K562 (cell line): Measurements from ENCODE around the gene SLC7A10. TPM values are rescaled to one million over a fixed set of nuclear protein-coding genes. Genes with fewer than 3 reads are reported as not detected.

Source experiments
- ATAC-seq: fragments of 200-7000 bp; cut with Tn5 transposase; 3 replicates; pipeline ENCODE4 v1.9.1; 2020; ENCODE audit warnings: moderate library complexity
- BruUV-seq: library from RNA; stranded (reverse); fragments of 400-500 nt; replicated peaks from 2 replicates; lab custom pipeline; 2021; lab: Mats Ljungman, UMichigan
- CTCF ChIA-PET: fragments of 300-600 bp; formaldehyde crosslinking; extraction: SDS; loops from one replicate; lab custom pipeline; 2021; ENCODE audit warnings: low intra/inter-chr PET ratio; lab: Yijun Ruan, JAX
- POLR2A ChIA-PET: fragments of 300-600, 350-650 bp; sonication (Branson Sonifier 250); formaldehyde crosslinking; extraction: SDS; loops from one replicate; lab custom pipeline; 2021; ENCODE audit warnings: antibody characterized with exemption, inconsistent platforms; lab: Yijun Ruan, JAX
- DNase-seq, 4 experiments: peaks; one replicate each; pipeline versions ENCODE4 v3.0.0 to v3.0.0-alpha.2; 2011 to 2018; ENCODE audit warnings: low spot score in 3 of 4, mixed read lengths in 3 of 4; ENCODE audit errors: extremely low read depth in 1 of 4
- FAIRE-seq: peaks from 2 replicates; lab custom pipeline; 2011; peaks lifted over from hg19 to GRCh38; lab: Jason Lieb, UNC
- H2AFZ ChIP-seq: 2 replicates; pipeline ENCODE4 v1.6.0; 2011; ENCODE audit warnings: low read depth, low read length, control low read depth, inconsistent platforms
- H3K27ac ChIP-seq: fragments of 200-600 bp; 3 replicates; pipeline ENCODE4 v1.8.0; 2011; ENCODE audit warnings: low read depth, mild to moderate bottlenecking, control low read depth, inconsistent platforms, low read length, moderate library complexity, mixed read lengths; ENCODE audit errors: extremely low read depth
- H3K27me3 ChIP-seq, 2 experiments: fragments of 300-600 bp in 1 of 2; 2 replicates in 1 of 2; 3 replicates in 1 of 2; pipeline versions ENCODE4 v1.6.0 to v1.8.0; 2011; ENCODE audit warnings: inconsistent platforms in 2 of 2, low read length in 2 of 2, mild to moderate bottlenecking in 1 of 2, mixed read lengths in 1 of 2, moderate library complexity in 1 of 2; ENCODE audit not compliant: control insufficient read depth in 2 of 2, insufficient read depth in 2 of 2
- H3K36me3 ChIP-seq: fragments of 300-600 bp; 3 replicates; pipeline ENCODE4 v1.8.0; 2011; ENCODE audit warnings: mild to moderate bottlenecking, low read length, inconsistent platforms; ENCODE audit not compliant: control insufficient read depth, insufficient read depth
- H3K4me1 ChIP-seq, 2 experiments: fragments of 200-600 bp in 1 of 2; replicated peaks in 1 of 2; 2 replicates in 1 of 2; 3 replicates in 1 of 2; pipeline versions ENCODE4 v1.5.1 to v1.8.0; 2011; ENCODE audit warnings: inconsistent platforms in 2 of 2, low read length in 2 of 2, mild to moderate bottlenecking in 1 of 2, mixed read lengths in 1 of 2, moderate library complexity in 1 of 2; ENCODE audit not compliant: control insufficient read depth in 2 of 2, insufficient read depth in 2 of 2
- H3K4me2 ChIP-seq: 2 replicates; pipeline ENCODE4 v1.6.1; 2011; ENCODE audit warnings: low read length, control low read depth, inconsistent platforms, mixed read lengths; ENCODE audit not compliant: insufficient read depth
- H3K4me3 ChIP-seq: fragments of 200-600 bp; sonication (generic), shearing (Covaris generic); 2 replicates; pipeline ENCODE4 v1.5.1; 2016; ENCODE audit warnings: control low read depth, inconsistent platforms
- H3K79me2 ChIP-seq: fragments of 200-600 bp; 3 replicates; pipeline ENCODE4 v1.8.0; 2011; ENCODE audit warnings: low read length, inconsistent platforms; ENCODE audit not compliant: control insufficient read depth, insufficient read depth
- H3K9ac ChIP-seq, 2 experiments: 2 replicates each; pipeline versions ENCODE4 v1.6.0 to v1.6.1; 2011; ENCODE audit warnings: low read depth in 2 of 2, low read length in 2 of 2, control low read depth in 1 of 2, inconsistent platforms in 1 of 2, mild to moderate bottlenecking in 1 of 2, mixed read lengths in 1 of 2; ENCODE audit not compliant: insufficient read depth in 1 of 2
- H3K9me1 ChIP-seq: one replicate; pipeline ENCODE4 v1.6.0; 2011; ENCODE audit warnings: inconsistent platforms, mild to moderate bottlenecking, low read length, moderate library complexity; ENCODE audit not compliant: control insufficient read depth, insufficient read depth
- H3K9me3 ChIP-seq: replicated peaks from 2 replicates; pipeline ENCODE4 v1.5.1; 2011; ENCODE audit warnings: low read depth, low read length, inconsistent platforms; ENCODE audit not compliant: control insufficient read depth, insufficient read depth
- H4K20me1 ChIP-seq: replicated peaks from 2 replicates; pipeline ENCODE4 v1.6.1; 2011; ENCODE audit warnings: low read length, inconsistent platforms, mixed read lengths; ENCODE audit not compliant: control insufficient read depth, insufficient read depth
- ESRRA ChIP-seq: fragments of 450-650 bp; IDR thresholded peaks from 2 replicates; pipeline ENCODE4 v1.6.1; 2014; ENCODE audit warnings: low read depth, mild to moderate bottlenecking, moderate library complexity, borderline replicate concordance
- HES1 ChIP-seq: fragments of 450-650 bp; IDR thresholded peaks from 2 replicates; pipeline ENCODE4 v1.6.1; 2016; ENCODE audit warnings: low read depth, mild to moderate bottlenecking, moderate library complexity
- SIRT6 ChIP-seq: IDR thresholded peaks from one replicate; pipeline ENCODE4 v1.6.1; 2012; ENCODE audit warnings: low read depth, mild to moderate bottlenecking, control low read depth, inconsistent platforms, low read length, moderate library complexity
- SP2 ChIP-seq: IDR thresholded peaks from 2 replicates; pipeline ENCODE4 v1.6.1; 2011; ENCODE audit warnings: mild to moderate bottlenecking, low read depth, low read length, moderate library complexity; ENCODE audit not compliant: poor library complexity, severe bottlenecking; ENCODE audit errors: extremely low read depth
- TAF9B ChIP-seq: fragments of 450-650 bp; IDR thresholded peaks from 2 replicates; pipeline ENCODE4 v1.6.1; 2018; ENCODE audit warnings: mild to moderate bottlenecking; ENCODE audit not compliant: partially characterized antibody
- VEZF1 ChIP-seq: fragments of 200-800 bp; sonication (Bioruptor generic); IDR thresholded peaks from 2 replicates; pipeline ENCODE4 v1.6.1; 2017; ENCODE audit warnings: missing genetic modification characterization, missing compliant biosample characterization
- ZNF165 ChIP-seq: fragments of 250-450 bp; sonication (Bioruptor Pico); IDR thresholded peaks from 2 replicates; pipeline ENCODE4 v1.4.0; 2020; ENCODE audit warnings: borderline replicate concordance
- ZNF830 ChIP-seq: fragments of 250-450 bp; sonication (Bioruptor Pico); IDR thresholded peaks from 2 replicates; pipeline ENCODE4 v1.5.0; 2021; ENCODE audit warnings: mild to moderate bottlenecking
- WGBS: fragments of 100-300 bp; shearing (Covaris generic); methylation state at CpG from one replicate; pipeline ENCODE4 v1.1.6; 2016; ENCODE audit warnings: low coverage, mixed read lengths; ENCODE audit not compliant: insufficient coverage; ENCODE audit errors: missing lambda C conversion rate; 5-methylcytosine and 5-hydroxymethylcytosine counted together
- in situ Hi-C: fragments of 300-500 bp; cut with MboI; formaldehyde crosslinking; loops from 4 replicates; pipeline ENCODE4 v1.15.0; 2018; ENCODE audit warnings: inconsistent platforms, mixed read lengths
- intact Hi-C: fragments of 100-400 bp; cut with micrococcal nuclease; formaldehyde crosslinking; loops from 2 replicates; pipeline ENCODE4 v1.14.2; 2022
- polyA plus RNA-seq, 8 experiments: library from polyadenylated mRNA; depleted of rRNA in 4 of 8; stranded (reverse) in 5 of 8; unstranded in 3 of 8; fragments of >200 nt; fragmentation: Nextera tagmentation in 2 of 8; fragmentation: Illumina TruSeq in 1 of 8; extraction: Ambion mirVana in 2 of 8; extraction: Trizol in 1 of 8; gene quantifications; 2 replicates each; pipeline versions ENCODE4 v1.2.1 to v1.2.3, GENCODE V29; 2011 to 2014; ENCODE audit warnings: inconsistent platforms in 1 of 8, missing spikeins in 1 of 8
- total RNA-seq, 7 experiments: library from RNA; depleted of rRNA in 6 of 7; stranded (reverse); fragments of >200 nt in 6 of 7; fragmentation: Illumina TruSeq in 2 of 7; extraction: Trizol in 2 of 7; gene quantifications; 2 replicates each; pipeline versions ENCODE4 v1.2.1 to v1.2.3, GENCODE V29; 2011 to 2021; ENCODE audit warnings: low replicate concordance in 1 of 7
- TF ChIP-seq, protein P1 (sequence below): sonication (generic); formaldehyde crosslinking; IDR thresholded peaks from 2 replicates; pipeline ENCODE4 v1.8.0; 2022; ENCODE audit warnings: mild to moderate bottlenecking, low read depth, missing genetic modification reagents
- TF ChIP-seq, protein P2 (sequence below), 3 experiments: IDR thresholded peaks in 2 of 3; conservative IDR thresholded peaks in 1 of 3; 2 replicates each; pipeline ENCODE4 v1.5.1; 2011 to 2012; ENCODE audit warnings: low read length in 3 of 3, mild to moderate bottlenecking in 3 of 3, control low read depth in 2 of 3, improper control_type of control experiment in 1 of 3, inconsistent platforms in 1 of 3, low read depth in 1 of 3, mixed read lengths in 1 of 3, moderate library complexity in 1 of 3; ENCODE audit not compliant: insufficient read depth in 2 of 3
- TF ChIP-seq, protein P3 (sequence below): sonication (generic); formaldehyde crosslinking; IDR thresholded peaks from 2 replicates; pipeline ENCODE4 v1.8.0; 2022; ENCODE audit warnings: missing genetic modification reagents, mild to moderate bottlenecking, borderline replicate concordance

Gene SLC7A10
- total and polyA plus RNA-seq, 9 of the 15 experiments (the other 6 are each of a cell fraction or from before 2014, with no cell fraction given): 0.07 TPM; not detected in 8

DNA sequence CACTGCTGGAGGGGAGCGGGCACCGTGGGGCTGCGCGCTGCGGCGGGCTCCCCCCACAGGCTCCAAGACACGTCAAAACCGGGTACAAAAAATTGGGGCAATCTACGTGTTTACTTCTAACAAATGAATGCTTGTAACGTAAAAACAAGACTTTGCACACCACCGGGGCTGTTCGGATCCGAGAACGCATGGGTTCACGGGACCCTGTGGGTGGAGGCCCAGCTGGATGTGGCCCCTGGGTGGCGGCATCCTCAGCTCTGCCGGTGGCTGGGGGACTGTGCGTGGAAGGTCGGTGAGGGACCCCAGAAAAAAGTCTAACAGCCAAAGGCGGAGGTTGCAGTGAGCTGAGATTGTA, 10.3 kb upstream of the SLC7A10 start:
- ATAC-seq: no peak
- no peak for DNase-seq
- Histone ChIP-seq H3K4me3 (no peak overlapping the region), H3K9me3 (no peaks in the 10 kb centered on the region; the same call in 1 of the 2 replicates), H3K9me1 (no peaks in the 10 kb centered on the region), H3K4me2 (no peak overlapping the region), H3K27ac (no peak overlapping the region), H3K36me3 (no peaks in the 10 kb centered on the region), H2AFZ (no peak overlapping the region), H4K20me1 (peaks cover 15% of the 10 kb centered on the region), H3K27me3 (peaks cover 2 to 39% of the 10 kb centered on the region in 2 experiments; a peak in 3 of 5 replicates), H3K9ac (no peak overlapping the region), H3K79me2 (no peaks in the 10 kb centered on the region), H3K4me1 (peaks cover 0 to 15% of the 10 kb centered on the region in 2 experiments; a peak in 2 of 5 replicates)
- CTCF ChIA-PET: interaction anchor here (1.5 to 1.8 kb wide), 2 partner anchors 170 to 171 kb away, joined by 5 to 6 read pairs; no protein-coding TSS in a partner anchor
- intact Hi-C loops: loop anchor here (1.0 to 5.0 kb wide), 2 partner anchors 170 to 536 kb away; no protein-coding TSS in a partner anchor
- no peak for FAIRE-seq
- no TSS peak for BruUV-seq
- in situ Hi-C loops: loop anchor here (5.0 kb wide), 2 partner anchors 171 to 536 kb away; no protein-coding TSS in a partner anchor
- 35% methylated on average over 14 of the region's 20 CpGs for WGBS
- POLR2A ChIA-PET: interaction anchor here (0.7 to 1.3 kb wide), 3 partner anchors 12 to 138 kb away, joined by 3 read pairs; partner anchors contain the start of gene CEBPG
- TF ChIP-seq HES1 (no peak), ESRRA (no peak), ZNF830 (no peak), SIRT6 (no peak), SP2 (no peak), VEZF1 (CRISPR knock-in tag) (no peak), TAF9B (no peak), ZNF165 (no peak)
- TF ChIP-seq, protein P1, sequence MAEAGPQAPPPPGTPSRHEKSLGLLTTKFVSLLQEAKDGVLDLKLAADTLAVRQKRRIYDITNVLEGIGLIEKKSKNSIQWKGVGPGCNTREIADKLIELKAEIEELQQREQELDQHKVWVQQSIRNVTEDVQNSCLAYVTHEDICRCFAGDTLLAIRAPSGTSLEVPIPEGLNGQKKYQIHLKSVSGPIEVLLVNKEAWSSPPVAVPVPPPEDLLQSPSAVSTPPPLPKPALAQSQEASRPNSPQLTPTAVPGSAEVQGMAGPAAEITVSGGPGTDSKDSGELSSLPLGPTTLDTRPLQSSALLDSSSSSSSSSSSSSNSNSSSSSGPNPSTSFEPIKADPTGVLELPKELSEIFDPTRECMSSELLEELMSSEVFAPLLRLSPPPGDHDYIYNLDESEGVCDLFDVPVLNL: no peak
- TF ChIP-seq, protein P2, sequence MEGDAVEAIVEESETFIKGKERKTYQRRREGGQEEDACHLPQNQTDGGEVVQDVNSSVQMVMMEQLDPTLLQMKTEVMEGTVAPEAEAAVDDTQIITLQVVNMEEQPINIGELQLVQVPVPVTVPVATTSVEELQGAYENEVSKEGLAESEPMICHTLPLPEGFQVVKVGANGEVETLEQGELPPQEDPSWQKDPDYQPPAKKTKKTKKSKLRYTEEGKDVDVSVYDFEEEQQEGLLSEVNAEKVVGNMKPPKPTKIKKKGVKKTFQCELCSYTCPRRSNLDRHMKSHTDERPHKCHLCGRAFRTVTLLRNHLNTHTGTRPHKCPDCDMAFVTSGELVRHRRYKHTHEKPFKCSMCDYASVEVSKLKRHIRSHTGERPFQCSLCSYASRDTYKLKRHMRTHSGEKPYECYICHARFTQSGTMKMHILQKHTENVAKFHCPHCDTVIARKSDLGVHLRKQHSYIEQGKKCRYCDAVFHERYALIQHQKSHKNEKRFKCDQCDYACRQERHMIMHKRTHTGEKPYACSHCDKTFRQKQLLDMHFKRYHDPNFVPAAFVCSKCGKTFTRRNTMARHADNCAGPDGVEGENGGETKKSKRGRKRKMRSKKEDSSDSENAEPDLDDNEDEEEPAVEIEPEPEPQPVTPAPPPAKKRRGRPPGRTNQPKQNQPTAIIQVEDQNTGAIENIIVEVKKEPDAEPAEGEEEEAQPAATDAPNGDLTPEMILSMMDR (IDR thresholded peaks at IDR 0.05 in 2 of 3, conservative IDR thresholded peaks at IDR 0.05 in 1 of 3; ENCODE audit: insufficient read depth in 2 of 3, low read depth in 1 of 3, low read length in 3 of 3): no peak
- TF ChIP-seq, protein P3, sequence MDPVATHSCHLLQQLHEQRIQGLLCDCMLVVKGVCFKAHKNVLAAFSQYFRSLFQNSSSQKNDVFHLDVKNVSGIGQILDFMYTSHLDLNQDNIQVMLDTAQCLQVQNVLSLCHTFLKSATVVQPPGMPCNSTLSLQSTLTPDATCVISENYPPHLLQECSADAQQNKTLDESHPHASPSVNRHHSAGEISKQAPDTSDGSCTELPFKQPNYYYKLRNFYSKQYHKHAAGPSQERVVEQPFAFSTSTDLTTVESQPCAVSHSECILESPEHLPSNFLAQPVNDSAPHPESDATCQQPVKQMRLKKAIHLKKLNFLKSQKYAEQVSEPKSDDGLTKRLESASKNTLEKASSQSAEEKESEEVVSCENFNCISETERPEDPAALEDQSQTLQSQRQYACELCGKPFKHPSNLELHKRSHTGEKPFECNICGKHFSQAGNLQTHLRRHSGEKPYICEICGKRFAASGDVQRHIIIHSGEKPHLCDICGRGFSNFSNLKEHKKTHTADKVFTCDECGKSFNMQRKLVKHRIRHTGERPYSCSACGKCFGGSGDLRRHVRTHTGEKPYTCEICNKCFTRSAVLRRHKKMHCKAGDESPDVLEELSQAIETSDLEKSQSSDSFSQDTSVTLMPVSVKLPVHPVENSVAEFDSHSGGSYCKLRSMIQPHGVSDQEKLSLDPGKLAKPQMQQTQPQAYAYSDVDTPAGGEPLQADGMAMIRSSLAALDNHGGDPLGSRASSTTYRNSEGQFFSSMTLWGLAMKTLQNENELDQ (CRISPR knock-in tag): no peak
